Mesothelial cell of epicardium (in vitro differentiated cells): ENCODE measurements around the gene ZNF385A. TPM values are rescaled to one million over a fixed set of nuclear protein-coding genes. Genes with fewer than 3 reads are reported as not detected.

ENCODE experiments used
- DNase-seq, 2 experiments: peaks; one replicate each; pipeline ENCODE4 v3.0.0; 2021; ENCODE audit warnings: low spot score in 2 of 2; ENCODE audit not compliant: unreplicated experiment in 2 of 2
- H3K27ac Mint-ChIP-seq: 2 replicates; pipeline ENCODE4 v1.8.0; 2021; ENCODE audit warnings: mixed read lengths
- H3K27me3 Mint-ChIP-seq: 2 replicates; pipeline ENCODE4 v1.8.0; 2021; ENCODE audit warnings: low read depth, mixed read lengths
- H3K36me3 Mint-ChIP-seq: 2 replicates; pipeline ENCODE4 v1.8.0; 2021; ENCODE audit warnings: mixed read lengths
- H3K4me1 Mint-ChIP-seq: 2 replicates; pipeline ENCODE4 v1.8.0; 2021; ENCODE audit warnings: mixed read lengths
- H3K4me3 Mint-ChIP-seq: 2 replicates; pipeline ENCODE4 v1.8.0; 2021; ENCODE audit warnings: mild to moderate bottlenecking, moderate library complexity, mixed read lengths
- H3K9me3 Mint-ChIP-seq: 2 replicates; pipeline ENCODE4 v1.8.0; 2021; ENCODE audit warnings: mixed read lengths
- CTCF ChIP-seq: fragments of 200-600 bp; sonication (generic); IDR thresholded peaks from one replicate; pipeline ENCODE4 v1.5.0; 2021; ENCODE audit warnings: antibody characterized with exemption; ENCODE audit not compliant: unreplicated experiment
- total RNA-seq: library from RNA; stranded (reverse); gene quantifications from 3 replicates; pipeline ENCODE4 v1.2.1, GENCODE V29; 2021

Gene ZNF385A
- total RNA-seq, 1 donor from 2014 or later, result 35.4 TPM

GRCh38 chr12:54337280-54337842 lies 47.2 kb downstream of the ZNF385A start:
- peak overlapping the region; percentile 92 for H3K27ac Mint-ChIP-seq
- no peaks in the 10 kb centered on the region for H3K27me3 Mint-ChIP-seq
- peaks cover 56% of the 10 kb centered on the region for H3K4me1 Mint-ChIP-seq
- no peaks in the 10 kb centered on the region for H3K9me3 Mint-ChIP-seq
- H3K36me3 Mint-ChIP-seq, result peaks cover 12% of the 10 kb centered on the region
- DNase-seq, result no peak
- no peak for TF ChIP-seq CTCF
- no peak overlapping the region for H3K4me3 Mint-ChIP-seq

- DNase-seq, result no peak
- no peaks in the 10 kb centered on the region for H3K36me3 Mint-ChIP-seq
- H3K27me3 Mint-ChIP-seq, result no peaks in the 10 kb centered on the region
- no peak for TF ChIP-seq CTCF
- H3K9me3 Mint-ChIP-seq, result no peaks in the 10 kb centered on the region
- H3K27ac Mint-ChIP-seq, result peak overlapping the region; percentile 40
- no peak overlapping the region for H3K4me3 Mint-ChIP-seq
- H3K4me1 Mint-ChIP-seq, result peaks cover 56% of the 10 kb centered on the region
Measured at GRCh38 chr12:54333420-54334034, 51.0 kb downstream of the ZNF385A start.

GRCh38 chr12:54331461-54331860 lies 53.1 kb downstream of the ZNF385A start:
- DNase-seq, result no peak
- Mint-ChIP-seq H3K9me3 (no peaks in the 10 kb centered on the region), H3K4me1 (peaks cover 47% of the 10 kb centered on the region), H3K27me3 (no peaks in the 10 kb centered on the region), H3K4me3 (no peak overlapping the region), H3K27ac (peak overlapping the region; percentile 91), H3K36me3 (no peaks in the 10 kb centered on the region)
- TF ChIP-seq CTCF, result no peak

GRCh38 chr12:54330442-54330841 lies 54.1 kb downstream of the ZNF385A start:
- Mint-ChIP-seq H3K9me3 (no peaks in the 10 kb centered on the region), H3K4me1 (peaks cover 51% of the 10 kb centered on the region), H3K27ac (peak overlapping the region; percentile 91), H3K27me3 (no peaks in the 10 kb centered on the region), H3K36me3 (no peaks in the 10 kb centered on the region), H3K4me3 (no peak overlapping the region)
- DNase-seq, result no peak
- TF ChIP-seq CTCF, result no peak

GRCh38 chr12:54329759-54330158 lies 54.8 kb downstream of the ZNF385A start:
- no peak for DNase-seq
- peak overlapping the region; percentile 4 for H3K4me3 Mint-ChIP-seq
- no peaks in the 10 kb centered on the region for H3K36me3 Mint-ChIP-seq
- H3K4me1 Mint-ChIP-seq, result peaks cover 56% of the 10 kb centered on the region
- no peaks in the 10 kb centered on the region for H3K27me3 Mint-ChIP-seq
- peak overlapping the region; percentile 91 for H3K27ac Mint-ChIP-seq
- no peaks in the 10 kb centered on the region for H3K9me3 Mint-ChIP-seq
- TF ChIP-seq CTCF, result no peak
